A673 (cell line): ENCODE results near the gene FBXW5.

ENCODE experiments used
- CTCF ChIP-seq: fragments of 300-800, 200-600 bp; sonication (generic); conservative IDR thresholded peaks from 2 replicates; pipeline ENCODE4 v1.5.1; 2017; ENCODE audit warnings: low read depth, mild to moderate bottlenecking, antibody characterized with exemption, low read length, moderate library complexity, mixed read lengths
- EZH2 ChIP-seq: fragments of 200-600 bp; sonication (generic); IDR thresholded peaks from 2 replicates; pipeline ENCODE4 v1.6.1; 2017; ENCODE audit warnings: borderline replicate concordance, low read depth, mild to moderate bottlenecking, mixed read lengths, antibody characterized with exemption, low read length; ENCODE audit not compliant: poor library complexity, severe bottlenecking

GRCh38 chr9:136963751-136964150, 19.2 kb upstream of the FBXW5 start:
- TF ChIP-seq CTCF, result no peak
- TF ChIP-seq EZH2, result no peak
